Stimulated activated CD4-positive, alpha-beta T cell treated with anti-CD3 and anti-CD28 coated beads, Interleukin-12 subunit alpha, Interleukin-12 subunit beta, amount 100 ng/mL, for 24 hours (primary cell): ENCODE results near the gene KIF26B.

ENCODE experiments used
- DNase-seq, 2 experiments: peaks; one replicate each; pipeline ENCODE4 v3.0.0-alpha.2; 2020; ENCODE audit warnings: low read depth in 2 of 2

Gene KIF26B

DNA sequence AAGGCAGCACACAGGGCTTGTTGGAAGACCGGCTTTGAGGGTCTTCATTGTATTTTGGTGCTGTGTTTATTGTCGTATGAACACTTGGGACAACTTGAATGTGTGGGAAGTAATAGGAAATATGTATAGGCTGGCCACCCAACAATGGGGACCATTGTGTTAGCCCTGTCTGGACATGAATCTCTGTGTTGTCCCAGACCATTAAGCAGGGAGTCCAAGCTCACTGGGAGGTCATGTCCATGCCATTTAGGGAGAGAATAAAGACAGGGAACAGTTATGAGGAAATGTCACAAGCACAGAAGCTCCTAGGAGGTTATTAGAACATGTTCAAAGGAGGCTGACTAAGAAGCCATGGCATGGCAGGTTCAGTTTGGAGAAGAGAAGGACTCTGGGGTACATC, 266.1 kb downstream of the KIF26B start:
- DNase-seq: no peak

DNA sequence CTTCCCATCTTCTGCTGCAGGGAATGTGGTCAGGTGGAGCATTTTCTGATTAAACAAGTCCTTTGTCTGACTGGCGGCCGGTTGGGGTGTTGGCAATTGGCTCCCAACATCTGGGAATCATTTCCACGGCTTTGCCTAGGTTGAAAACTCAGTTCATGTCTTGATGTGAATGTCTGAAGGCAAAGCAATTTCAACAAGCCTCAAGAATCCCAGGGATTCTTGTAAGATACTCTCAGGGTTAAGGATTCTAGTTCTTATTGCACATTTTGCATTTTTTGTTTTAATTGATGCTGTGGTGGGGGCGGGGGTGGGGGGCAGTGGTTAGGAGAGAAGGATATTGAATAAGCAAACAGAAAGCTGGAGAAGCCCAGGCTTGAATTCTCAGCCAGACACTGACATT, 273.9 kb downstream of the KIF26B start:
- DNase-seq: no peak

DNA sequence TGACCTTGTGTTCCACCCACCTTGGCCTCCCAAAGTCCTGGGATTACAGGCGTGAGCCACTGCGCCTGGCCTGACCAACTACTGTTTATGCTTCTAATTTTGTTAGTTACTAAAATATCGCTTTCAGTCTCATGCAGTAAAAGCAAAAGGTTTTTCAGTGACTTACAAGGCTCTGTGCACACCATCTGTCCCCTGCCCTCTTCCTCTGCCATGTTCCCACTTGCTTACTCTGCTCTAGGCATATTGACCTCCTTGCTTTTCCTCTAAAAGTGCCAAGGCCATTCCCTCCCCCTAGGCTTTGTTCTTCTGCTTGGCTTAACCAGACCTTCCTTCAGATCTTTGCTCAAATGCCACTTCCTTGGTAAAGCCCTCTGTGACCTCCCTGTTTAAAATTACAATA, 276.9 kb downstream of the KIF26B start:
- no peak for DNase-seq

DNA sequence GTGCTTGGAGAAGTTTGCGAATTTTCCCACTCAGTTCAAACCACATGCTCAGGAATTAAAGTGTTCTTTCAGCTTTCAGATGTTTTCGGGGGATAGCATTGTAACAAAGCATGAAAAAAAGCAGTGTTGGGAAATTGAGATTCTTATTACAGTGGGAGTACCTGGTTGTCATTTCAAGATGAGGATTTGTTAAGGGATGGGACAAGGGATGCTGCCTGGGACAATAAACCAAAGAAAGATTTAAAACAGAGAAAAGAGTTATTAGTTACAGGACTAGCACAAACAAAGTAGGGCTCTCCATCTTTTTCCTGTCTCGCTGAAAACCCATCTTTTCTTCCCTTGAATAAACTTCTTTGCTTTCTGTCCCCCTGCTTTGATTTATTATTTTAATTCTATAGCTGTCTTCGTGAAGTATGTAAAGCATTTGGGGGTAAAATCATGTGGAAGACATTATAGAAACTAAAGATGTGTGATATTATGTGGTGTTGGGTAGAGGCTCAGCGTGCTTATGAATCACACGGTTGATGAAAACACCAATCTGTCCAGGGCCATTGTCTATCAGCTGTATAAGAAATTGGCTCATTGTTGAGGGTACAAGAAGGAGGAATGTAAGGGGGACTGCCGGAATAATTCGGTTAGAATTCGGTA, 277.6 kb downstream of the KIF26B start:
- no peak for DNase-seq

DNA sequence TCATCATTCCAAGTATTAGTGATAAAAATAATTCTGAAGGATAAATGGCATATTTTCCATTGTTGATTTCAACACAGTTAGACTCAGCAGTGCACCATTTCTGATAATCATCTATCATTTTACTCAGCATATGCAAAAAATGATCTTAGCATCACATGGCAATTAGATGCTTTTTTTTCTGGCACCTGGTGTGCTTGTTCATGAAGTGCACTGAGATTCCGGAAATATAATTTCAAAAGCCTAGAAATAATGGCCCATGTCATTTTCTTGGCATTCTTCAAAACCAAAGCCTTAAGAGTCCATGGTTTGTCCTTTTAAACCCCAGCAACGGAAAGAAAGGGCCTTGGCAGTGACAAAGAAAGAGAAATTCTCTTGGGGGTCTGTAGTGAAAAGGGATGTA, 278.8 kb downstream of the KIF26B start:
- DNase-seq: no peak

DNA sequence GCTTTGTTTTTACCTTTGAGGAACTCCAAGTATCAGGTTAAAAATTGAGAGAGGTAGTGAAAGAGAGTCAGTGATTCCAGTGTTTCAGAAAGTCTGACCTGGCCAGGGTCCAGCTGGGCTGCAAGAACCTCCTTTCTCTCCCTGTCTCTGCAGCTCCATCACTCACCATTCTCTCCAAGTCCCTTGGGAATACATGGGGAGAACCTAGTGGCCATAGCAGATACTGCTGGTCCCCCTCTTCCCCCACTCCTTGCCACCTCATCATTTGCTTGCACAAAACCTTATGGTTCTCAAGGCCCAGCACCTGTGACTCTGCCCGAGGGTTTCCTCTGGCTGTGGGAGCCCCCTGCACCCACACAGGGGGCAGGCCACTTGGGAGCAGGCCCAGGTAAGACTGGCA, 279.5 kb downstream of the KIF26B start:
- DNase-seq: no peak

DNA sequence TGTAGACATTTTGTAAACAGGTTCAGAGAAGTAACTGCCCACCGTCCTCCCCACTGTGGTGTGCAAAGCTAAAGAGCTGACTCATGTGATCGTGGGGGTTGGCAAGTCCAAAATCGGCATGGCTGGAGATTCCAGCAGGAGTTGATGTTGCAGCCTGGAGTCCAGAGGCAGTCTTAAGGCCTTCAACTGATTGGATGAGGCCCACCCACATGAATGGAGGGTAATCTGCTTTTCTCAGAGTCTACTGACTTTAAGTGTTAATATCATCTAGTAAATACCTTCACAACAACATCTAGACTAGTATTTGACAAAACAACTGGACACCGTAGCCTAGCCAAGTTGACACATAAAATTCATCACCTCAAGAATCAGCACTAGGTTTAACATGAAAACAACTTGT, 281.6 kb downstream of the KIF26B start:
- DNase-seq: no peak

DNA sequence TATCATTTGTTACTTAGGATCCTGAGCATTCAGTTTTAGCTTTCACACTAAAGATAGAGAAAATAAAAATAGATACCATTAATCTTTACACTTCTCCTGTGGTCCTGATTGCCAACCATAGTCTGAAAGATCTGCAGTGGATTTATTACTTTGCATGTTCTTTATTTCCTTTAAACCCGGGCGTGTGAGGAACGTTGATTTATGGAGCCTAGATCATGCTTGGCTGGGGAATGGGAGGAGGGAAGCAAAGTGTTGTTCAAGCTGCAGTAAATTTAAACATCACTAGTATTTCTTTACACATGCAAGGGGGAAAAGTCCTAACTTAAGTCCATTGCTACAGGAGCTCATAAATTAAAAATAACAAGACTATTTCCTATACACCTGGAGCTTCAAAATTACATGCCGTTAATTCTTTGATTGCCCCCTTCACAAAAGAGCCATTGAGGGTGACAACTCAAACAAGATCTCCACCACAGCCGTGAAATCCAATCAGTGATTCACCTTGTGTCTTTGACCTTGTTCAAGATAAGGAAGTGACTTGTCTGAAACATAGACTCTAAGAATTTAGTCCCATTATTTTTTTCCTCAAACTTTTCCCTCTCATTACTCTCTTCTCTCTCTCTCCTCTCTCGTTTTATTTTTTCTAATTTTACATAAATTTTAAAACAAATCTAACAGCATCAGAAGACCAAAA, 282.7 kb downstream of the KIF26B start:
- DNase-seq: no peak

DNA sequence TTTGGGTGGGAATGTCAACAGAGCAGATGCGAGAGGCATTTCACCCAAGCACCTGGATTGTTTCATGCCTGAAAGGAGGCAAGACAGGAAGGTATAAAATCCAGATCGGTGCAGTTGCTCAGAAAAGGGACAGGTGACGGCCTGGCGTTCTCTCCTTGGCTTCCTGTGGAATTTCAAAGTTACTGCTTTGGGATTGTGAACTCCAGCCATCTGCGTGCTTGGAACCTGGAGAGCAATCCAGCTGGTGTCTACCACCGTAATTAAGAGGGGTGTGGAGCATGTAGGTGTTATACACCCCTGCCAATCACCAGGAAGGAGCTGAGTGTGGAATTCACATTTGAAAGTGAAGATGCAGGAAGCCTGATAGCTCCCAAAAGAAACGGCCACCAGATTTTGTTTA, 286.1 kb downstream of the KIF26B start:
- no peak for DNase-seq

DNA sequence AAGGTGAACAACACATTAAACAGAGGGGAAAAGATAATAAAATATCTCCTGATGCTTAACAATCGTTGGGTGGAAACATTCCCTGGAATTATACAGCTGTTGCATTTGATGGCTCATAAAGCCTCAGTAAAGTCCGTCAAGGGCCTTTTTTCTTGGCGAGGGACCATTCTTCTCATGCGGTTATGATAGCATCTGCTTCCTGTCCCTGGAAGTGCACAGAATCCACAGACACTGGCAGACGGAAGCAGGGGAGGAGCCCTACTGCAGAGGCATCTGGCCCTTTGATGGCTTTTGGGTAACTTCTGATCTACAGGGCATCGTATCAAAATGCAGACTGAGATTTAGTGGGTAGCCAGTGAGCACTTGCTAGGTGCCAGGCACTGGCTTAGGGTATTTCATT, 286.9 kb downstream of the KIF26B start:
- no peak for DNase-seq

DNA sequence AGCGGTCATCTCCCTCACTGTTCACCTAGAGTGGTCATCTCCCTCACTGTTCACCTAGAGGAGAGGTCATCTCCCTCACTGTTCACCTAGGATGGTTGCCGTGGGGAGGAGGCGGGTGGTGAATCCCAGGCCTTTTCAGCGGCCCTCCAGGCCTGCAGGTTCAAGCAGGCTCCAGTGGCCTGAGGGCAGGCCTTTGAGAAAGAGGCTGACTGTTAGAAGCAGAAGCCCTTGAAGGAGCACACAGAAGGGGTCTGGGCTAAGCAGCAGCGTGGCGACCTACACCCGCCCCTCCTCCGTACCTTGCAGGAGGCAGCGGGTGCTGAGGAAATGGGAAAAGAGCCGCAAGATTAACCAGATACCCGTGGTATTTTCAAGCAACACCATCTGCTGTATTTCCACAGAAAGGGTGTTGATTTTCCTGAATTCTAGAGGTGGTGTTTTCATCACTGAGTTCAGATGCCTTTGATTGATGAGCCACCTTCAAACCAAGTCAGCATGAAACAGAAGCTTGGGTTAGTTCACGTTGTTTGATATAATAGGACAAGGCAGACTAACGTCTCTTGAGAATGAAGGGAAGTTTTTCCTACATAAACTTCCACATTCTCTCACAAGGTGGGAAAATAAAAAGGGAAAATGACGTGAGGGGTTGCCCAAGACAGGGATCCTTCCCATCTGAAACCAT, 289.5 kb downstream of the KIF26B start:
- no peak for DNase-seq

DNA sequence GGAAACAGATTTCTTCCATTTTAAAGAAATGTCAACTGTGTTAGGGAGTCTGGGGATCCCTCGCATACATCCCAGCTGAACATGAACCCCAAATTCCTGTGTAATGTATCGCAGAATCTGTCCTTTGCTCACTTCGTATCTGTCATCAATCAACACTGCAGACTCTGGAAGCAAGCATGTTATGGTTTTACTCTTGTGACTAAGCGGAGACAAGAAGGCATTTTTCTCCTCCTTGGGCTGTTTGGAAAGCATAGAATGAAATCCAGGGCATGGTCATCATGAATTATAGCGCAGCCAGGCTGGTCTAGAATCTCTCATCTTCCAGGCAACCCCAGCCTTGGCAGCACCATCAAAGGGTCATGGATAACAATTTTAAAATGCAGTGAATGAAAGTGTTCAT, 290.2 kb downstream of the KIF26B start:
- no peak for DNase-seq

DNA sequence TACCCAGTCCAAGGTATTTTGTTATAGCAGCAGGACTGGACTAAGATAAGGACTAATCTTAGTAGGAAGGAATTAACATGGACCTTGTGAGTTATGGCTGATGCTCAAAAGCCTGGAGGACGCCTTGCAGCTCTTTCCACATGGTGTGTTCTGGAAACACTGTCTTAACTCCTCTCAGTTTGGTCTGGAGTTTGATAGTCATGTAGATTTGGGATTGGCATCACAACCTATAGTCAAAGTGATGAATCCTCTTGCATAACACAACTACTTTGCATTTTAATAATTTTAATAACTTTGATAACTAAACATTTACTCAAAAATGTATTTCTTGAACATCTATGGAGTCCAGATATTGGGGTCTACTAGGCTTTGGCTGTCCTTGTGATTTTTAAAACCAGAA, 293.7 kb downstream of the KIF26B start:
- no peak for DNase-seq

DNA sequence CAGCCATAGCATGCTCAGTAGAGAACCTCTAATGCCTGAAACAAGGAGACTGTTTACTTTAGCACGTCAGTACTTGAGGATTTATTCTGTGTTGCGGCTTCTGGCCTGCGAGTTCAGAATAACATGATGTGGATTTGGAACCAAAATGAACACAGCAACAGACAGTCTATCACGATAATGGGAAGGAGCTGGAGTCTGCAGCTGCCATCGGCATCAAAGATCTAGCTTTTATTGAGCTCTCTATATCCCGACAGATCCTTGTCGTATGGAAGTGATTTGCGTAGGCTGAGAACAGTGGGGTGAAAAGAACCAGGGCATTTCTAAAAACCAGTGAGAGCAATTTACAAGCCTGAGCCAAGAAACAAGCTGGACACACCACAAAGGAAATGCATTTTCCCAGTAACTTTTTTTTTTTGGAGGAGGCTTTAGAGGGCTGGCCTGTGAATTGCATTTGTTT, 294.2 kb downstream of the KIF26B start:
- DNase-seq: no peak

DNA sequence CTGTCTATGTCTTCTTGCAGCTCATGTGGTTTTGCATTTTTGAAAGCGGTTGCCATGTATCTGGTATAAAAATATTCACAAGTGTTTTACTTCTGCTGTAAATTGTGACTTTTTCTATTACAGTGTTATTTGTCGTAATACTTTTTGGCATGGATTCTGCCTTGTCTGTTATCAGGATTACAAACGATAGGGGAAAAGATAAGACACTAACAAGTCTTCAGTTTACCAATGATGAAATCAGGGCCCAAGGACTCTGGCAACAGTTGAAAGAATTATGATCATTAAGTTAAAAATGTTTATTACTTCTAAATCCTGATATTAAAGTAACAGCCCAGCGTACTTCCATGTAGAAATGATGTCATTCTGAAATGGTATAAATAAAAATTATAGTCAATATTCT, 298.8 kb downstream of the KIF26B start:
- DNase-seq: no peak

DNA sequence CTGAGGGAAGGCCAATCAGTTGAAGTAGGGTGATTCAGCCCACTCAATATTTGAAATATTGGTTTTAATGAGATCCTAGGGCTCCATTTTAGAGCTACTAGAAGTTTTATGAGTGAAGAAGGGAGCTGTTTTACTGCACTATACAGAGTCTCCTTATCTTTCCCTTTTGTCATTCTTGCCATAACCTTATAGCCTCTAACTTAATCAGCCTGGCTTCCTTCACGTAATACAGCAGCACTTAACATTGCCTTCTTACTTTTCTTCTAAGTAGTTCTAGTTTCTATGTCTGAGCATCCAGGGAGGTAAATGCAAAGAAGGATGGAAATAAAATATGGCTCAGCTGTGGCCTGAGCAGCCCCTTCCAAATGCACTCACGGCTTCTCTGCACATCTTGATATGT, 299.3 kb downstream of the KIF26B start:
- DNase-seq: no peak

DNA sequence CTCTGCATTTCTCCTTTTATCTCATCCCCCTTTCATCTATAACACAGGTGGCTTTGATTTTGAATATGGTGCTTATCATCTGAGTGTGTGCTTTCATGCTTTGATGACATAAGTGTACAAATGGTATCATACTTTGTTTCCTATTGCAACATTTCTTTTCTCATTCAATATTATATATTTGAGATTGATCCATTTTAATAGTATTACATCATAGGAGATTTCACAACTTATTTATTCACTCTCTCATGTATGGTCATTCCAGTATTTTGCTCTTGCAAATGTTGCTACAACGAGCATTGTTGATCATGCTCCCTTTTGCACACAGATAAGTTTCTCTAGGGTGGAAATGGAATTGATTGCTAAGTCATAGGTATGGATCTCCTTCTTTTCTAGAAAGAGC, 302.8 kb downstream of the KIF26B start:
- DNase-seq: no peak

DNA sequence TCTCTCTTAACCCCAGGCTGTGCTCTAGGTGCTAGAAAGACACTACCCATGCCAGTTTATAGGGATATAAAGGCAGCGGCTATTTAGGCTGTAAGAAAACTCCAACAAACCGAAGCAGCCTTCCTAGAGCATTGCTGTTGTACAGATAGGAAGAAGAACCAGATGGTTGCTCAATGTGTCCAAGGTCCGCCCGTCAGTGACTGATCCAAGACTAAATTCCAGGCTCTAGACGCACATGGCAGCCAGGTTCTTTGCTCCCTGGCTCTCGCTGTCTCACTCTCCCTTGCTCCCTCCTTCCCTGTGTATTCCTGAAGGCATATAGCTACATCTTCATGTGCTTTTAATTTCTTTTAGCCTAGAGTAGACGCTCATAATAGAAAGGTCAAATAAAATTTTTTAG, 303.4 kb downstream of the KIF26B start:
- no peak for DNase-seq

DNA sequence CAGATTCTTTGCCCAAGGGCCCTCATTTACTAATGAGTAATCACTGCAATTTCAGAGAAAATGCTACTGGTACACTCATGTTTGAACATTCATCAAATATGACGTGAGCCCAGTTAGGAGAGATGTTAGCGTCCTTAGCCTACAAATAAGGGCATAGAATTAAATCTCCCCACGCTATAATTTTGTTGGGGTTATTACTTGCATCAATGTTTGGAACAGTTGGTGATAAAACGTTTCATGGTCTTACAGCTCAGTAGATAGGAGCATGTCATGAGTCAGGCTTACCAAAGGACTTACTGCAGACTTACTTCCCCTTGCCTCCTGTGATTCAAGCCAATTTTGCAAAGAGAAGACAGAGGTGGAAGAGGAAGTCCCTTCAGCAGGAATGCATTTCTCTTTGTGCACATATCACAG, 304.0 kb downstream of the KIF26B start:
- DNase-seq: no peak

DNA sequence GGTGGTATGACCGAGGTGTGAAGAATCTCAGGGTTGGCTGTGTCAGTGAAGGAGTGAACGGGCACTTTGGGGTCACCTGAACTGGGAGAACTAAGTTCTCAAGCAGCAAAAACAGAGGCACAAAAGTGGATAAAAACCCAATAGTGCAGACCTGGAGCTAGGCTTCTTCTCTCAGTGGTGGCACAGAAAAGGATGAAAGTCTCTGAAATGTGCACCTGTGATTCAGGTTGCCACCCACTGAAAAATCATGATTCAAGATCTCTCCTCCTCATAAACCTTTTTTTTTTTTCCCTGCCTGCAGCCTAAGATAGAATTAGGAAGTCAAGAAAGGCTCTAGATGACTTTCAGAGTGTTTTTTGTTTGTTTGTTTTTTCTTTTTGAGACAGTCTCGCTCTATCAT, 304.8 kb downstream of the KIF26B start:
- no peak for DNase-seq

DNA sequence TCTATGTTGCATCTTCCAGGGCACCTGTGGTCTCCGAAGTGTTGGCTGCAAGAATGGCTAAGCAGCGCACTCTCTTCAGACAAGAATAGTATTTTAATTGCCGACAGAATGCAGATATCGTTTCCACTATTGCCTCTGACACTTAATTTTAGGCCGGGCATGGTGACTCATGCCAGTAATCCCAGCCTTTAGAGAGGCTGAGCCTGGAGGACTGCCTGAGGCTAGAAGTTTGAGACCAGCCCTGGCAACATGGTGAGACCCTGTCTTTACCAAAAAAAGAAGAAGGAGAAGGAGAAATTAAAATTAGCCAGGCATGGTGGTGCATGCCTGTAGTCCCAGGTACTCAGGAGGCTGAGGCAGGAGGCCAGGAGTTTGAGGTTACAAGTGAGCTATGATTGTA, 306.9 kb downstream of the KIF26B start:
- no peak for DNase-seq

DNA sequence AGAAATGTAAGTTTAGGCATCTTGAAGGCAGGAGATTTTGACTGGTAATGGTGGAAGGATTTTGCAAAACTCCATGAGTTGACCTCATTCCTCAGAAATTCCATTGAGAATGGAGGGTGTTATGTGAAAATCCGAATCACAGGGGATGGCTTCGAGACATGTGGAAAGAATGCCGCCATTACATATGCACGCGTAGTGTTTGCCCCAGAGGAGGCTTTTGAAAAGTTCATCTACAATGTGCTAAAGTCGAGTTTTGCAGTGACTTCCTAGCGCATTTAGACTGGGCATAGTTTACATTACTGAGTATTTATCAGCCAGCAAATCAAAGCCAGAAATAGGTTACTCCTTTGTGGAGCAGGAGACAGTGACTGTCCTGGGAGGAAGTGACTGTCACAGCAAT, 307.4 kb downstream of the KIF26B start:
- no peak for DNase-seq
